Progenitor cell of endocrine pancreas (in vitro differentiated cells): Measurements from ENCODE around the gene LIPI. TPM values are rescaled to one million over a fixed set of nuclear protein-coding genes. Genes with fewer than 3 reads are reported as not detected.
"Not testable (repeated sequence)": the region's sequence is repeated elsewhere in the genome, so short reads cannot be mapped to it uniquely, and the experiment has no call there.

Experiments
- DNase-seq: peaks from one replicate; pipeline ENCODE4 v3.0.0; 2021; ENCODE audit warnings: low spot score; ENCODE audit not compliant: unreplicated experiment
- H3K27ac Mint-ChIP-seq: 2 replicates; pipeline ENCODE4 v1.8.0; 2021; ENCODE audit warnings: mild to moderate bottlenecking, moderate library complexity, mixed read lengths
- H3K27me3 Mint-ChIP-seq: 2 replicates; pipeline ENCODE4 v1.8.0; 2021; ENCODE audit warnings: mixed read lengths
- H3K36me3 Mint-ChIP-seq: 2 replicates; pipeline ENCODE4 v1.8.0; 2022; ENCODE audit warnings: mixed read lengths; ENCODE audit not compliant: insufficient read depth
- H3K4me1 Mint-ChIP-seq: 2 replicates; pipeline ENCODE4 v1.8.0; 2021; ENCODE audit warnings: low read depth, mixed read lengths
- H3K4me3 Mint-ChIP-seq: 2 replicates; pipeline ENCODE4 v1.8.0; 2021; ENCODE audit warnings: low read depth, mild to moderate bottlenecking, moderate library complexity, mixed read lengths
- H3K9me3 Mint-ChIP-seq: 2 replicates; pipeline ENCODE4 v1.8.0; 2021; ENCODE audit warnings: low read depth, mixed read lengths
- total RNA-seq: library from RNA; stranded (reverse); gene quantifications from 2 replicates; pipeline ENCODE4 v1.2.1, GENCODE V29; 2021
- TF ChIP-seq, protein P1 (sequence below): fragments of 200-600 bp; sonication (generic); IDR thresholded peaks from one replicate; pipeline ENCODE4 v1.5.0; 2021; ENCODE audit warnings: antibody characterized with exemption, mild to moderate bottlenecking; ENCODE audit not compliant: unreplicated experiment

Gene LIPI
- total RNA-seq, 1 donor from 2014 or later: not detected

DNA sequence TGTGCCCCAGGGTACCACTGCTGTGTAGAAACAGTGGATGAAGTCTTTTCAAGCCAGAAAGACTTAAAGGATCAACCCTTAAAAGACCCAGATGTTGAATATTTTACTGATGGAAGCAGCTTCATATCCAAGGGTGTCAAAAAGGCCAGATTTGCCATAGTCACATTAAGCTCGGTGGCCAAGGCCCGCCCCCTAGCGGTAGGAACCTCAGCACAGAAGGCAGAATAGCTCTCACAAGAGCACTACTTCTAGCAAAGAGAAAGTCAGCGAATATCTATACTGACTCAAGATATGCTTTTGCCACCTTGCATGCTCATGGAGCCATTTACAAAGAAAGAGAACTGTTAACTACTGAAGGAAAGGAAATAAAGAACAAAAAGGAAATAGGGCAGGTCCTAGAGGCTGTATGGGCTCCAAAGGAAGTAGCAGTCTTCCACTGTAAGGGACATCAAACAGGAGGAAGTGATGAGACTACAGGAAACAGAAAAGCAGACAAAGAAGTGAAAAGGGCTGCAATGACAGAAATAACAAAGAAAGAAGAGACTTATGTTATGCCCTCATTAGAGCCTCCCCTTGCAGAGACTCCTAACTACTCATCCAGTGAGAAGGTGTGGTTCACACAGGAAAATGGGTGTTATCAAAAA is 90.5 kb downstream of the LIPI start:
- TF ChIP-seq, protein P1, sequence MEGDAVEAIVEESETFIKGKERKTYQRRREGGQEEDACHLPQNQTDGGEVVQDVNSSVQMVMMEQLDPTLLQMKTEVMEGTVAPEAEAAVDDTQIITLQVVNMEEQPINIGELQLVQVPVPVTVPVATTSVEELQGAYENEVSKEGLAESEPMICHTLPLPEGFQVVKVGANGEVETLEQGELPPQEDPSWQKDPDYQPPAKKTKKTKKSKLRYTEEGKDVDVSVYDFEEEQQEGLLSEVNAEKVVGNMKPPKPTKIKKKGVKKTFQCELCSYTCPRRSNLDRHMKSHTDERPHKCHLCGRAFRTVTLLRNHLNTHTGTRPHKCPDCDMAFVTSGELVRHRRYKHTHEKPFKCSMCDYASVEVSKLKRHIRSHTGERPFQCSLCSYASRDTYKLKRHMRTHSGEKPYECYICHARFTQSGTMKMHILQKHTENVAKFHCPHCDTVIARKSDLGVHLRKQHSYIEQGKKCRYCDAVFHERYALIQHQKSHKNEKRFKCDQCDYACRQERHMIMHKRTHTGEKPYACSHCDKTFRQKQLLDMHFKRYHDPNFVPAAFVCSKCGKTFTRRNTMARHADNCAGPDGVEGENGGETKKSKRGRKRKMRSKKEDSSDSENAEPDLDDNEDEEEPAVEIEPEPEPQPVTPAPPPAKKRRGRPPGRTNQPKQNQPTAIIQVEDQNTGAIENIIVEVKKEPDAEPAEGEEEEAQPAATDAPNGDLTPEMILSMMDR: peak; percentile 51
- Mint-ChIP-seq H3K9me3 (peaks cover 40% of the 10 kb centered on the region), H3K36me3 (peaks cover 1% of the 10 kb centered on the region), H3K4me3 (no peak overlapping the region), H3K4me1 (no peaks in the 10 kb centered on the region), H3K27me3 (no peaks in the 10 kb centered on the region), H3K27ac (no peak overlapping the region)
- DNase-seq: no peak

DNA sequence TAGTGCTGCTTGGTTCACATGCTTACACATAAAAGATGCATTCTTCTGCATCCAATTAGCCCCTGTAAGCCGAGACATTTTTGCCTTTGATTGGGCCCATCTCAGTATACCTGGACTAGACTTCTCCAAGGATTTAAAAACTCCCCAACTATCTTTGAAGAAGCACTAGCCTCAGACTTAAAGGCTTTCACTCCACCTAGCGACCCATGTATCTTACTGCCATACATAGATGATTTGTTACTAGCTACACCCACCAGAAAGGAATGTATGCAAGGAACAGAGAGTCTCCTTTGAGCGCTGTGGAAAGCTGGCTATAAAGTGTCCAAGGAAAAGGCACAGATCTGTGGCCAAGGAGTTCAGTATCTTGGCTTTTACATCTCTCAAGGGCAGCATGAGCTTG is 91.7 kb downstream of the LIPI start:
- Mint-ChIP-seq H3K9me3 (peaks cover 44% of the 10 kb centered on the region), H3K27ac (no peak overlapping the region), H3K4me1 (peaks cover 2% of the 10 kb centered on the region), H3K36me3 (peaks cover 6% of the 10 kb centered on the region), H3K27me3 (no peaks in the 10 kb centered on the region), H3K4me3 (no peak overlapping the region)
- no peak for DNase-seq
- TF ChIP-seq, protein P1: no peak

DNA sequence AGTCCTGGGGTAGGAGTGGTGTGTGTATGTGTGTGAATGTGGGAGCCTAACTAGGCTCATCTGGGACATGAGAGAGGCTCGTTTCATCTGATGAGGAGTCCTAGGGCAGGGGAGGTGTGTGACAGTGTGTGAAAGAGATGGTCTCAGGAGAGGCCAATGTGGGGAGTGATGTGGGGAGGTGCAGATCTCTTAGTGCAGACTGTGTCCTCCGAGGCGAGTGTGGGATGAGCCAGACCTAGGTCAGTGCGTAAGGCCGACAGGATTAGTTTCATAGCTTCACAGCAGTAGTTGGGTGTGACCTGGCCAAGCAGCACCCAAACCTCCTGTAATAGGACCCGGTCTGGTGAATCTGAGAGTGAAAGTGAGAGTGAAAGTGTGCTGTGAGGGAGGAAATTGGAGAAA is 94.7 kb downstream of the LIPI start:
- H3K4me1 Mint-ChIP-seq: peaks cover 3% of the 10 kb centered on the region
- peaks cover 46% of the 10 kb centered on the region for H3K9me3 Mint-ChIP-seq
- no peak overlapping the region for H3K4me3 Mint-ChIP-seq
- H3K27ac Mint-ChIP-seq: no peak overlapping the region
- H3K36me3 Mint-ChIP-seq: peaks cover 6% of the 10 kb centered on the region
- H3K27me3 Mint-ChIP-seq: no peaks in the 10 kb centered on the region
- DNase-seq: no peak
- TF ChIP-seq, protein P1: no peak

DNA sequence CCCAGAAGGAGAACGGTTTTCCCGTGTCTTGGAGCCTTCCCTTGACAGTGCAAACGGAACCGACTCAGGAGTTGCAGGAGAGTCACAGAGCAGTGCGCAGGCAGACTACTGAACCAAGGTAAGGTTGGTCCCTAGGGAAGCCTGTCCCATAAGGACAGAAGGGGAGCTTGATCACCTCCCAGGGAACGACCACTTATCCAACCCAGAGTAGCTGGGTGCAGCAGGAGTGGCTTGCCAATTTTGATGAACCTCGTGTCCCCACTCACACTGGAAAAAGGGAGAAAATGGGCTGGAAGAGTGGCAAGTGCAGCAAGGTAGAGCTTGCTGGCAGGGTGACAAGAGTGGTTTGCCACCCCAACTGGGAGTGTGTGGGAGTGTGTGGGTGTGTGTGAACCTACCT is 95.1 kb downstream of the LIPI start:
- TF ChIP-seq, protein P1: no peak
- Mint-ChIP-seq H3K27me3 (no peaks in the 10 kb centered on the region), H3K27ac (no peak overlapping the region), H3K9me3 (peaks cover 47% of the 10 kb centered on the region), H3K4me3 (no peak overlapping the region), H3K4me1 (peaks cover 3% of the 10 kb centered on the region), H3K36me3 (peaks cover 6% of the 10 kb centered on the region)
- DNase-seq: no peak

DNA sequence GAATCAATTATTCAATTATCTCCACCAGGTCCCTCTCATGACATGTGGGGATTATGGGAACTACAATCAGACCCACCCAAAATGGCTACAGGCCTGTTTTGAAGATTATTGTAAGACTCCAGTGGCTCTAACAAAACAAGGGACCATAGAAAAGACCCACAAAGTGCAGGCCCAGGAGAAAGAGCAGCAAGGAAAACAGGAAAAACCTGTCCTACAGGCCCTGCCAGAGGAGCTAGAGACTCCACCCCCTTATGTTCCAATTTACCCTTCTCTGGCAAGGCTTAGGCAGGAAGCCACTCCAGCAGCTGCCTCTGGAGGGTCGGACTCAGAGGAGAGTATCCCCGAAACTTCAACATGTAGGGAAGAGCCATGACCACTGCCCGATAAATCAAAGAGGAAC is 96.5 kb downstream of the LIPI start:
- Mint-ChIP-seq H3K27ac (no peak overlapping the region), H3K9me3 (peaks cover 46% of the 10 kb centered on the region), H3K27me3 (no peaks in the 10 kb centered on the region), H3K36me3 (peaks cover 6% of the 10 kb centered on the region), H3K4me3 (no peak overlapping the region), H3K4me1 (peaks cover 3% of the 10 kb centered on the region)
- TF ChIP-seq, protein P1: no peak
- no peak for DNase-seq

DNA sequence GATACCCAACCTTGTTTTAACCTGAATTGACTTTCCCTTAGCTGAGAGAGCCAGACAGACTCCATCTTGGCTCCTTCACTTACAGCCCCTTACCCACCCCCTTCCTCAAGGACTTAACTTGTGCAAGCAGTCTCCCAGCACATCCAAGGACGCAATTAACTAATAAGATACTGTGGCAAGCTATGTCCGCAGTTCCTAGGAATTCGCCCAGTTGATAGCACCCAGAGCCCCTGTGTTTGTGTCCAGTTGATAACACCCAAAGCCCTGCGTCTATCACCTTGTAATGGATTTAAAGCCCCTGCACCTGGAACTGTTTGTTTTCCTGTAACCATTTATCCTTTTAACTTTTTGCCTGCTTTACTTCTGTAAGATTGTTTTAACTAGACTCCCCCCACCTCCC is 106.2 kb downstream of the LIPI start:
- peaks cover 19% of the 10 kb centered on the region for H3K9me3 Mint-ChIP-seq
- H3K4me3 Mint-ChIP-seq, H3K36me3 Mint-ChIP-seq, DNase-seq, H3K27me3 Mint-ChIP-seq: not testable (repeated sequence)
- peak overlapping the region; percentile 53 for H3K27ac Mint-ChIP-seq
- peaks cover 15% of the 10 kb centered on the region for H3K4me1 Mint-ChIP-seq
